Fibroblast of lung (primary cell): ENCODE data around the gene WFDC10B. TPM values are rescaled to one million over a fixed set of nuclear protein-coding genes. Genes with fewer than 3 reads are reported as not detected.

Experiments
- DNase-seq, 2 donors: peaks; one replicate each; pipeline versions ENCODE4 v3.0.0 to v3.0.0-alpha.2; 2010; ENCODE audit warnings: low read depth in 2 of 2
- H2AFZ ChIP-seq: 2 replicates; pipeline ENCODE4 v1.5.1; 2012; ENCODE audit warnings: low read length, control low read depth, inconsistent platforms
- H3K27ac ChIP-seq: 2 replicates; pipeline ENCODE4 v1.5.1; 2011; ENCODE audit warnings: low read length, control low read depth; ENCODE audit not compliant: insufficient read depth
- H3K27me3 ChIP-seq: 2 replicates; pipeline ENCODE4 v1.5.1; 2011; ENCODE audit warnings: mild to moderate bottlenecking, low read length; ENCODE audit not compliant: control insufficient read depth, insufficient read depth
- H3K36me3 ChIP-seq: 2 replicates; pipeline ENCODE4 v1.5.1; 2011; ENCODE audit warnings: low read length; ENCODE audit not compliant: control insufficient read depth, insufficient read depth
- H3K4me1 ChIP-seq: 2 replicates; pipeline ENCODE4 v1.5.1; 2011; ENCODE audit warnings: low read length; ENCODE audit not compliant: control insufficient read depth, insufficient read depth; ENCODE audit errors: extremely low read depth
- H3K4me2 ChIP-seq: 2 replicates; pipeline ENCODE4 v1.5.1; 2011; ENCODE audit warnings: low read length, control low read depth; ENCODE audit not compliant: insufficient read depth; ENCODE audit errors: extremely low read depth
- H3K4me3 ChIP-seq, 4 experiments: fragments of 200-600 bp in 1 of 4; sonication (generic) in 1 of 4; replicated peaks in 1 of 4; 2 replicates each; pipeline ENCODE4 v1.5.1; 2011 to 2016; ENCODE audit warnings: low read length in 4 of 4, low read depth in 3 of 4, mild to moderate bottlenecking in 3 of 4, control low read depth in 2 of 4, inconsistent platforms in 1 of 4, mixed read lengths in 1 of 4; ENCODE audit not compliant: insufficient read depth in 1 of 4; ENCODE audit errors: control extremely low read depth in 1 of 4
- H3K79me2 ChIP-seq: 2 replicates; pipeline ENCODE4 v1.5.1; 2012; ENCODE audit warnings: mild to moderate bottlenecking, low read length, inconsistent platforms; ENCODE audit not compliant: control insufficient read depth, insufficient read depth
- H3K9ac ChIP-seq: 2 replicates; pipeline ENCODE4 v1.5.1; 2011; ENCODE audit warnings: mild to moderate bottlenecking, low read length, control low read depth; ENCODE audit not compliant: insufficient read depth
- H3K9me3 ChIP-seq: 2 replicates; pipeline ENCODE4 v1.5.1; 2012; ENCODE audit warnings: low read depth, low read length; ENCODE audit not compliant: control insufficient read depth, insufficient read depth
- H4K20me1 ChIP-seq: 2 replicates; pipeline ENCODE4 v1.5.1; 2011; ENCODE audit warnings: low read length; ENCODE audit not compliant: control insufficient read depth, insufficient read depth; ENCODE audit errors: extremely low read depth
- CTCF ChIP-seq, 2 donors: IDR thresholded peaks in 1 of 2; conservative IDR thresholded peaks in 1 of 2; 1 replicate in 1 of 2; 2 replicates in 1 of 2; pipeline ENCODE4 v1.5.1; 2011 to 2012; ENCODE audit warnings: low read length in 2 of 2, control low read depth in 1 of 2, inconsistent platforms in 1 of 2, low read depth in 1 of 2, mild to moderate bottlenecking in 1 of 2
- EZH2 ChIP-seq: IDR thresholded peaks from 2 replicates; pipeline ENCODE4 v1.5.1; 2012; ENCODE audit warnings: low read length, control low read depth, mild to moderate bottlenecking; ENCODE audit errors: missing control alignments
- polyA plus RNA-seq, 2 donors: library from polyadenylated mRNA; depleted of rRNA in 1 of 2; stranded (reverse) in 1 of 2; unstranded in 1 of 2; fragments of >200 nt; gene quantifications; 2 replicates each; pipeline ENCODE4 v1.2.1, GENCODE V29; 2011 to 2012; ENCODE audit warnings: missing spikeins in 1 of 2
- total RNA-seq: library from RNA; depleted of rRNA; stranded (reverse); fragments of >200 nt; gene quantifications from 2 replicates; pipeline ENCODE4 v1.2.1, GENCODE V29; 2014

The WFDC10B gene
- total and polyA plus RNA-seq, 2 donors (not counting 1 experiment from before 2014, with no cell fraction given): 0.22 TPM; not detected in 1

DNA sequence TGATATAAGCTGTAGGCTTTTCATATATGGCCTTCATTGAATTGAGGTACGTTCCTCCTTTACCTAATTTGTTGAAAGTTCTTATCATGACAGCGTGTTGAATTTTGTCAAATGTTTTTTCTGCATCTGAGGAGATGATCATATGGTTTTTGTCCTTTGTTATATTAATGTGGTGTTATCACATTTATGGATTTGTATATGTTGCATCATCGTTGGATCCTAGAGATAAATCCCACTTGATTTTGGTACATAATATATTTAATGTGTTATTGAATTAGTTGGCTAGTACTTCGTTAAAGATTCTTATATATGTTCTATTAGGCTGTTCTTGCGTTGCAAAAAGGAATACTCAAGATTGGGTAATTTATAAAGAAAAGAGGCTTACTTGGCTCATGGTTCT is 65.1 kb downstream of the WFDC10B start:
- Histone ChIP-seq H3K9me3 (no peaks in the 10 kb centered on the region), H3K4me1 (no peaks in the 10 kb centered on the region)
- TF ChIP-seq CTCF (conservative IDR thresholded peaks at IDR 0.05 in 1 of 2, IDR thresholded peaks at IDR 0.05 in 1 of 2; ENCODE audit: low read depth in 1 of 2, low read length in 2 of 2) (no peak), EZH2 (no peak)

DNA sequence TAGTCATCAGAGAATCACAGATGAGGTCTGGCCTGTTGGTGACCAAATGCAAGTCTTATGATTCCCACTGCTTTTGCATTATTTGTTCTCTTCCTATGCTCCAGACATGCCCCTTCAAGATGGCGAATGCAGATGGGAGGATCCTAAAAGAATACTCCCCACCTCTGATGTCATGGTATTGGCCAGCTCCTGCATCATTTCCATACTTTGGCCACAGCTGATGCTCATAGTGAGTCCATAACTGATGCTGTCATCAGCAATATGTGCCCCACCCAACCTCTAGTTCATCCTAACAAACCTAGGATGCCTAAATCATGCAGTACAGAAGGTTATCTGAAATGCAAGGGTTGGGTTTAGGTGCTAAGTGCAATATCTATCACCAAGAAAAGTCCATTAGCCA is 68.3 kb downstream of the WFDC10B start:
- Histone ChIP-seq H3K9me3 (no peaks in the 10 kb centered on the region), H3K79me2 (no peaks in the 10 kb centered on the region), H3K4me3 (no peak overlapping the region), H3K27ac (no peak overlapping the region), H3K4me2 (no peak overlapping the region), H4K20me1 (no peaks in the 10 kb centered on the region), H3K36me3 (no peaks in the 10 kb centered on the region), H3K9ac (no peak overlapping the region), H3K27me3 (no peaks in the 10 kb centered on the region), H3K4me1 (no peaks in the 10 kb centered on the region), H2AFZ (no peak overlapping the region)
- TF ChIP-seq CTCF (conservative IDR thresholded peaks at IDR 0.05 in 1 of 2, IDR thresholded peaks at IDR 0.05 in 1 of 2; ENCODE audit: low read depth in 1 of 2, low read length in 2 of 2) (no peak), EZH2 (no peak)
- no peak for DNase-seq

More for the DNA sequence above, 65.1 kb downstream of the WFDC10B start:
- H3K79me2 ChIP-seq: no peaks in the 10 kb centered on the region
- H3K9ac ChIP-seq: no peak overlapping the region
- H3K27me3 ChIP-seq: no peaks in the 10 kb centered on the region
- H3K27ac ChIP-seq: no peak overlapping the region
- DNase-seq: no peak
- H2AFZ ChIP-seq: no peak overlapping the region
- H3K4me2 ChIP-seq: no peak overlapping the region
- H3K36me3 ChIP-seq: no peaks in the 10 kb centered on the region
- no peak overlapping the region for H3K4me3 ChIP-seq
- H4K20me1 ChIP-seq: no peaks in the 10 kb centered on the region

Other genes starting within 250 kb of the WFDC10B start
- gene WFDC2, start 235.3 kb downstream of the WFDC10B start, total RNA-seq: not detected in 2 replicates
- not detected in 2 replicates for gene WFDC2, start 235.3 kb downstream of the WFDC10B start, polyA plus RNA-seq
- not detected in 2 replicates for gene SPINT3, start 189.4 kb downstream of the WFDC10B start, total RNA-seq
- gene SPINT3, start 189.4 kb downstream of the WFDC10B start, polyA plus RNA-seq: not detected in 2 replicates
- not detected in 2 replicates for gene WFDC6, start 165.5 kb downstream of the WFDC10B start, total RNA-seq
- gene WFDC6, start 165.5 kb downstream of the WFDC10B start, polyA plus RNA-seq: not detected in 2 replicates
- gene EPPIN, start 157.6 kb downstream of the WFDC10B start, total RNA-seq: not detected in 2 replicates
- not detected in 2 replicates for gene EPPIN, start 157.6 kb downstream of the WFDC10B start, polyA plus RNA-seq
- not detected in 2 replicates for gene WFDC8, start 125.7 kb downstream of the WFDC10B start, total RNA-seq
- not detected in 2 replicates for gene WFDC8, start 125.7 kb downstream of the WFDC10B start, polyA plus RNA-seq
- not detected in 2 replicates for gene WFDC10A, start 75.3 kb downstream of the WFDC10B start, total RNA-seq
- gene WFDC10A, start 75.3 kb downstream of the WFDC10B start, polyA plus RNA-seq: not detected in 2 replicates
- gene WFDC9, start 73.7 kb downstream of the WFDC10B start, total RNA-seq: not detected in 2 replicates
- not detected in 2 replicates for gene WFDC9, start 73.7 kb downstream of the WFDC10B start, polyA plus RNA-seq
- gene WFDC11, start 34.8 kb downstream of the WFDC10B start, total RNA-seq: not detected in 2 replicates
- gene WFDC11, start 34.8 kb downstream of the WFDC10B start, polyA plus RNA-seq: not detected in 2 replicates
- gene WFDC13, start 3.0 kb downstream of the WFDC10B start, total RNA-seq: not detected in 2 replicates
- not detected in 2 replicates for gene WFDC13, start 3.0 kb downstream of the WFDC10B start, polyA plus RNA-seq
- gene SPINT4, start 17.3 kb upstream of the WFDC10B start, total RNA-seq: not detected in 2 replicates
- not detected in 2 replicates for gene SPINT4, start 17.3 kb upstream of the WFDC10B start, polyA plus RNA-seq
- gene WFDC3, start 86.9 kb upstream of the WFDC10B start, total RNA-seq: 0.50 and 0.51 TPM in 2 replicates
- gene WFDC3, start 86.9 kb upstream of the WFDC10B start, polyA plus RNA-seq: 1.7 TPM in 1 of 2 replicates, not detected in the other
- 14.7 and 15.9 TPM in 2 replicates for gene DNTTIP1, start 86.9 kb upstream of the WFDC10B start, total RNA-seq
- gene DNTTIP1, start 86.9 kb upstream of the WFDC10B start, polyA plus RNA-seq: 37.4 and 43.2 TPM in 2 replicates
- gene UBE2C, start 107.6 kb upstream of the WFDC10B start, total RNA-seq: 1.0 and 12.9 TPM in 2 replicates
- 23.7 and 104 TPM in 2 replicates for gene UBE2C, start 107.6 kb upstream of the WFDC10B start, polyA plus RNA-seq
- gene TNNC2, start 122.3 kb upstream of the WFDC10B start, total RNA-seq: 1.3 and 1.8 TPM in 2 replicates
- gene TNNC2, start 122.3 kb upstream of the WFDC10B start, polyA plus RNA-seq: 1.2 and 1.4 TPM in 2 replicates
- gene SNX21, start 128.8 kb upstream of the WFDC10B start, total RNA-seq: 50.8 and 101 TPM in 2 replicates
- 21.8 and 23.3 TPM in 2 replicates for gene SNX21, start 128.8 kb upstream of the WFDC10B start, polyA plus RNA-seq
- 35.2 and 44.4 TPM in 2 replicates for gene ACOT8, start 152.4 kb upstream of the WFDC10B start, total RNA-seq
- 18.0 and 22.6 TPM in 2 replicates for gene ACOT8, start 152.4 kb upstream of the WFDC10B start, polyA plus RNA-seq
- 5.6 and 7.6 TPM in 2 replicates for gene ZSWIM3, start 152.6 kb upstream of the WFDC10B start, total RNA-seq
- 3.4 and 3.6 TPM in 2 replicates for gene ZSWIM3, start 152.6 kb upstream of the WFDC10B start, polyA plus RNA-seq
- gene ZSWIM1, start 176.2 kb upstream of the WFDC10B start, total RNA-seq: 3.1 and 4.5 TPM in 2 replicates
- gene ZSWIM1, start 176.2 kb upstream of the WFDC10B start, polyA plus RNA-seq: 3.4 and 4.9 TPM in 2 replicates
- 1.5 and 3.6 TPM in 2 replicates for gene SPATA25, start 182.6 kb upstream of the WFDC10B start, total RNA-seq
- gene SPATA25, start 182.6 kb upstream of the WFDC10B start, polyA plus RNA-seq: 0.11 and 0.19 TPM in 2 replicates
- 7.1 and 8.0 TPM in 2 replicates for gene NEURL2, start 186.2 kb upstream of the WFDC10B start, total RNA-seq
- 0.75 and 0.77 TPM in 2 replicates for gene NEURL2, start 186.2 kb upstream of the WFDC10B start, polyA plus RNA-seq
- gene CTSA, start 186.3 kb upstream of the WFDC10B start, total RNA-seq: 104 and 116 TPM in 2 replicates
- gene CTSA, start 186.3 kb upstream of the WFDC10B start, polyA plus RNA-seq: 364 and 413 TPM in 2 replicates
- gene PLTP, start 207.1 kb upstream of the WFDC10B start, total RNA-seq: 110 and 132 TPM in 2 replicates
- 28.5 and 63.1 TPM in 2 replicates for gene PLTP, start 207.1 kb upstream of the WFDC10B start, polyA plus RNA-seq
- gene PCIF1, start 229.7 kb upstream of the WFDC10B start, total RNA-seq: 6.7 and 9.9 TPM in 2 replicates
- gene PCIF1, start 229.7 kb upstream of the WFDC10B start, polyA plus RNA-seq: 16.0 and 18.5 TPM in 2 replicates